WTC11 (cell line): ENCODE data around the gene MAP3K2. TPM values are rescaled to one million over a fixed set of nuclear protein-coding genes. Genes with fewer than 3 reads are reported as not detected.

Source experiments
- ATAC-seq: fragments of 200-7000 bp; cut with Tn5 transposase; 2 replicates; pipeline ENCODE4 v1.10.0; 2021; ENCODE audit warnings: mild to moderate bottlenecking, moderate library complexity
- CTCF ChIA-PET: fragments of 300-600 bp; sonication (Branson Sonifier 250); formaldehyde crosslinking; loops from one replicate; lab custom pipeline; 2021; ENCODE audit warnings: antibody characterized with exemption; lab: Charles Lee
- POLR2A ChIA-PET: fragments of 350-600 bp; sonication (Branson Sonifier 250); formaldehyde crosslinking; loops from one replicate; lab custom pipeline; 2021; ENCODE audit warnings: antibody characterized with exemption; lab: Charles Lee
- DNase-seq: peaks from one replicate; pipeline ENCODE4 v3.0.0; 2021; ENCODE audit warnings: low spot score
- H3K27ac Mint-ChIP-seq: 2 replicates; pipeline ENCODE4 v1.8.0; 2021; ENCODE audit warnings: mixed read lengths
- H3K27me3 Mint-ChIP-seq: 2 replicates; pipeline ENCODE4 v1.8.0; 2021; ENCODE audit warnings: low read depth, mild to moderate bottlenecking, moderate library complexity, mixed read lengths
- H3K36me3 Mint-ChIP-seq: 2 replicates; pipeline ENCODE4 v1.8.0; 2021; ENCODE audit warnings: mixed read lengths
- H3K4me1 Mint-ChIP-seq: 2 replicates; pipeline ENCODE4 v1.8.0; 2022; ENCODE audit warnings: mixed read lengths
- H3K4me3 Mint-ChIP-seq: 2 replicates; pipeline ENCODE4 v1.8.0; 2021; ENCODE audit warnings: mild to moderate bottlenecking, moderate library complexity, mixed read lengths
- H3K9me3 Mint-ChIP-seq: 2 replicates; pipeline ENCODE4 v1.8.0; 2021; ENCODE audit warnings: mixed read lengths
- EMX1 ChIP-seq: fragments of 250-450 bp; sonication (Bioruptor Pico); IDR thresholded peaks from 2 replicates; pipeline ENCODE4 v1.8.0; 2021; ENCODE audit warnings: mild to moderate bottlenecking
- GTF2I ChIP-seq: fragments of 250-450 bp; sonication (Bioruptor Pico); conservative IDR thresholded peaks from 2 replicates; pipeline ENCODE4 v1.4.0; 2021; ENCODE audit warnings: mild to moderate bottlenecking
- IRF2 ChIP-seq: sonication (generic); formaldehyde crosslinking; IDR thresholded peaks from 2 replicates; pipeline ENCODE4 v1.8.0; 2022; ENCODE audit warnings: low read depth, missing genetic modification reagents, borderline replicate concordance
- JAZF1 ChIP-seq: fragments of 250-450 bp; sonication (Bioruptor Pico); IDR thresholded peaks from 2 replicates; pipeline ENCODE4 v1.9.0; 2021; ENCODE audit warnings: moderate library complexity, mild to moderate bottlenecking, inconsistent platforms
- KAT7 ChIP-seq: sonication (generic); formaldehyde crosslinking; IDR thresholded peaks from 2 replicates; pipeline ENCODE4 v1.8.1; 2023; ENCODE audit warnings: missing genetic modification reagents, mild to moderate bottlenecking, borderline replicate concordance
- OVOL2 ChIP-seq: fragments of 250-450 bp; sonication (Bioruptor Pico); IDR thresholded peaks from 2 replicates; pipeline ENCODE4 v1.9.0; 2021; ENCODE audit warnings: mild to moderate bottlenecking, borderline replicate concordance
- PRRX2 ChIP-seq: fragments of 250-450 bp; sonication (Bioruptor Pico); IDR thresholded peaks from 2 replicates; pipeline ENCODE4 v1.8.0; 2021; ENCODE audit warnings: mild to moderate bottlenecking
- RELA ChIP-seq: sonication (generic); formaldehyde crosslinking; IDR thresholded peaks from 2 replicates; pipeline ENCODE4 v1.8.1; 2022; ENCODE audit warnings: missing genetic modification reagents, mild to moderate bottlenecking, borderline replicate concordance
- TCF7 ChIP-seq: sonication (generic); formaldehyde crosslinking; IDR thresholded peaks from 2 replicates; pipeline ENCODE4 v1.8.0; 2022; ENCODE audit warnings: mild to moderate bottlenecking, low read depth, missing genetic modification reagents, moderate library complexity
- TP53 ChIP-seq: sonication (generic); formaldehyde crosslinking; IDR thresholded peaks from 2 replicates; pipeline ENCODE4 v1.8.1; 2023; ENCODE audit warnings: mild to moderate bottlenecking, missing genetic modification reagents
- ZNF416 ChIP-seq: fragments of 250-450 bp; sonication (Bioruptor Pico); IDR thresholded peaks from 2 replicates; pipeline ENCODE4 v1.9.0; 2021; ENCODE audit warnings: mild to moderate bottlenecking, inconsistent platforms
- ZNF423 ChIP-seq: fragments of 250-450 bp; sonication (Bioruptor Pico); IDR thresholded peaks from 2 replicates; pipeline ENCODE4 v2.1.2; 2022; ENCODE audit warnings: mild to moderate bottlenecking, moderate library complexity
- ZNF671 ChIP-seq: fragments of 250-450 bp; sonication (Bioruptor Pico); IDR thresholded peaks from 2 replicates; pipeline ENCODE4 v1.8.0; 2021; ENCODE audit warnings: mild to moderate bottlenecking
- total RNA-seq: library from RNA; stranded (reverse); gene quantifications from 3 replicates; pipeline ENCODE4 v1.2.3, GENCODE V29; 2021
- TF ChIP-seq, protein P1 (sequence below): fragments of 250-450 bp; sonication (Bioruptor Pico); IDR thresholded peaks from 2 replicates; pipeline ENCODE4 v2.1.2; 2022; ENCODE audit warnings: mild to moderate bottlenecking, moderate library complexity
- TF ChIP-seq, protein P2 (sequence below): fragments of 200-600 bp; IDR thresholded peaks from 2 replicates; pipeline ENCODE4 v1.8.0; 2022; ENCODE audit warnings: antibody characterized with exemption
- TF ChIP-seq, protein P3 (sequence below): sonication (generic); formaldehyde crosslinking; conservative IDR thresholded peaks from 2 replicates; pipeline ENCODE4 v1.8.1; 2022; ENCODE audit warnings: mild to moderate bottlenecking, missing genetic modification reagents
- TF ChIP-seq, protein P4 (sequence below): fragments of 250-450 bp; sonication (Bioruptor Pico); IDR thresholded peaks from 2 replicates; pipeline ENCODE4 v1.8.0; 2021; ENCODE audit warnings: mild to moderate bottlenecking
- TF ChIP-seq, protein P5 (sequence below): sonication (generic); formaldehyde crosslinking; IDR thresholded peaks from 2 replicates; pipeline ENCODE4 v1.8.0; 2023; ENCODE audit warnings: missing genetic modification reagents, mild to moderate bottlenecking, borderline replicate concordance

The MAP3K2 gene
- total RNA-seq, 1 experiment from 2014 or later: 26.9 TPM

DNA sequence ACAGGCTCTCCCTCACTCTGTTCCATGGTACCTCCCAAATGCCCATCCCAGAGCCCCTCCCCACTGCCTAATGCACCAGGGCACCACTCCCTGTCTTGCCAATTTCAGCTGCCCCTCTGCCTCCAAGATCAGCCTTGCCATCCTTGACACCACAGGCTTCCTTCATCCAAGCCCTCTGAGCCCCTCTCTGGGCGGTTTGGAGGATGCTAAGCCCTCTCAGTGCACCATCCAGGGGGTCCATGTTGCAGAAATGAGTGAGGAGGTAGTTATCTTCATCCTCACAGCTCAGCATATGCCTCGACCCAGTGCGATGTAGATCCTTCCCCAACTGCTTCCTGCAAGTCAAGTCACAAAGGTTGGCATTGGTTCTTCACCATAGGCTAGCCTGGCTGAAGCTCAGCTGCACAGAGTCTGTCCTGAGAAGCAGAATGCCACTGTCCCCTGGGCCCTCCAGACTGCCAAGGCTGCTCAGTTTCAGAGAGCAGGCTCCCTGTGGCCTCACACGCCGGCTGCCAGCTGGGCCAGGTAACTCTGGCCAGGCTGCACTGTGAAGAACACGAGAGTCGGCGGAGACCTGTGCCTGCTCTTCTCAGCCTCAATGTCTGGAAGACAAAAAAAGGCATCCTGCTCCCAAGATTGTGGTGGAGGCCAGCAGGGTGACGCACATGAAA lies 9.9 kb upstream of the MAP3K2 start:
- DNase-seq (no peak), ATAC-seq (no peak)
- Mint-ChIP-seq H3K9me3 (peaks cover 11% of the 10 kb centered on the region), H3K4me1 (peaks cover 8% of the 10 kb centered on the region), H3K27me3 (no peaks in the 10 kb centered on the region; the same call in 1 of the 2 replicates), H3K27ac (no peak overlapping the region), H3K4me3 (no peak overlapping the region), H3K36me3 (0 out of 2 replicates have a peak, but pooled peaks cover 2% of the 10 kb centered on the region)
- CTCF ChIA-PET: interaction anchor here (0.6 kb wide), 1 partner anchor 327 kb away, joined by 3 read pairs; no protein-coding TSS in a partner anchor
- TF ChIP-seq EMX1 (no peak), ZNF416 (no peak), ZNF671 (CRISPR knock-in tag) (no peak), TCF7 (CRISPR knock-in tag) (no peak), ZNF423 (CRISPR knock-in tag) (no peak), RELA (CRISPR knock-in tag) (no peak)
- TF ChIP-seq, protein P1, sequence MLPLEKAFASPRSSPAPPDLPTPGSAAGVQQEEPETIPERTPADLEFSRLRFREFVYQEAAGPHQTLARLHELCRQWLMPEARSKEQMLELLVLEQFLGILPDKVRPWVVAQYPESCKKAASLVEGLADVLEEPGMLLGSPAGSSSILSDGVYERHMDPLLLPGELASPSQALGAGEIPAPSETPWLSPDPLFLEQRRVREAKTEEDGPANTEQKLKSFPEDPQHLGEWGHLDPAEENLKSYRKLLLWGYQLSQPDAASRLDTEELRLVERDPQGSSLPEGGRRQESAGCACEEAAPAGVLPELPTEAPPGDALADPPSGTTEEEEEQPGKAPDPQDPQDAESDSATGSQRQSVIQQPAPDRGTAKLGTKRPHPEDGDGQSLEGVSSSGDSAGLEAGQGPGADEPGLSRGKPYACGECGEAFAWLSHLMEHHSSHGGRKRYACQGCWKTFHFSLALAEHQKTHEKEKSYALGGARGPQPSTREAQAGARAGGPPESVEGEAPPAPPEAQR (CRISPR knock-in tag): no peak
- POLR2A ChIA-PET: no interaction called here

DNA sequence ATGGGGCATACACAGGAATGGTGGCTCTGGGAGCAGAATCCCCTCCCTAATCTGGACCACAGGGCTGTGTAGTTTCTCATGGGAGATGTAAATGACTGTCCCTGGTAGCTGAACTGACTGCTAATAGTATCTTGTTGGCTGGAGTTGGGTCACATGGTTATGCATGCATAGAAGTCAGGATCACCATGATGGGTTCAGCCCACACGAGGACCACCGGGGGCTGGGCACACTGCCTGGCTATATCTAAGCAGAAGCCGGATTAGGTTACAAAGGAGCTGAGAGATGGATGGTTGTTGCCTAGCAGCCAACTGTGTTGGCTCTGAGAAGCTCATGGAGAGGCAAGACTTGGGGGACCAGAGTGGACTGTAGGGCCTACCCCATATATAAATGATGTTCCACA lies 6.7 kb upstream of the MAP3K2 start:
- DNase-seq (no peak), ATAC-seq (no peak)
- H3K9me3 Mint-ChIP-seq: peaks cover 13% of the 10 kb centered on the region
- 0 out of 2 replicates have a peak, but pooled peaks cover 2% of the 10 kb centered on the region for H3K36me3 Mint-ChIP-seq
- TF ChIP-seq, protein P2, sequence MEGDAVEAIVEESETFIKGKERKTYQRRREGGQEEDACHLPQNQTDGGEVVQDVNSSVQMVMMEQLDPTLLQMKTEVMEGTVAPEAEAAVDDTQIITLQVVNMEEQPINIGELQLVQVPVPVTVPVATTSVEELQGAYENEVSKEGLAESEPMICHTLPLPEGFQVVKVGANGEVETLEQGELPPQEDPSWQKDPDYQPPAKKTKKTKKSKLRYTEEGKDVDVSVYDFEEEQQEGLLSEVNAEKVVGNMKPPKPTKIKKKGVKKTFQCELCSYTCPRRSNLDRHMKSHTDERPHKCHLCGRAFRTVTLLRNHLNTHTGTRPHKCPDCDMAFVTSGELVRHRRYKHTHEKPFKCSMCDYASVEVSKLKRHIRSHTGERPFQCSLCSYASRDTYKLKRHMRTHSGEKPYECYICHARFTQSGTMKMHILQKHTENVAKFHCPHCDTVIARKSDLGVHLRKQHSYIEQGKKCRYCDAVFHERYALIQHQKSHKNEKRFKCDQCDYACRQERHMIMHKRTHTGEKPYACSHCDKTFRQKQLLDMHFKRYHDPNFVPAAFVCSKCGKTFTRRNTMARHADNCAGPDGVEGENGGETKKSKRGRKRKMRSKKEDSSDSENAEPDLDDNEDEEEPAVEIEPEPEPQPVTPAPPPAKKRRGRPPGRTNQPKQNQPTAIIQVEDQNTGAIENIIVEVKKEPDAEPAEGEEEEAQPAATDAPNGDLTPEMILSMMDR: no peak
- no peak for TF ChIP-seq PRRX2
- no peak for TF ChIP-seq OVOL2 (CRISPR knock-in tag)
- TF ChIP-seq IRF2: no peak
- TF ChIP-seq TP53 (CRISPR knock-in tag): no peak
- TF ChIP-seq, protein P3, sequence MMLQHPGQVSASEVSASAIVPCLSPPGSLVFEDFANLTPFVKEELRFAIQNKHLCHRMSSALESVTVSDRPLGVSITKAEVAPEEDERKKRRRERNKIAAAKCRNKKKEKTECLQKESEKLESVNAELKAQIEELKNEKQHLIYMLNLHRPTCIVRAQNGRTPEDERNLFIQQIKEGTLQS (CRISPR knock-in tag): no peak
- TF ChIP-seq KAT7: no peak
- TF ChIP-seq, protein P4, sequence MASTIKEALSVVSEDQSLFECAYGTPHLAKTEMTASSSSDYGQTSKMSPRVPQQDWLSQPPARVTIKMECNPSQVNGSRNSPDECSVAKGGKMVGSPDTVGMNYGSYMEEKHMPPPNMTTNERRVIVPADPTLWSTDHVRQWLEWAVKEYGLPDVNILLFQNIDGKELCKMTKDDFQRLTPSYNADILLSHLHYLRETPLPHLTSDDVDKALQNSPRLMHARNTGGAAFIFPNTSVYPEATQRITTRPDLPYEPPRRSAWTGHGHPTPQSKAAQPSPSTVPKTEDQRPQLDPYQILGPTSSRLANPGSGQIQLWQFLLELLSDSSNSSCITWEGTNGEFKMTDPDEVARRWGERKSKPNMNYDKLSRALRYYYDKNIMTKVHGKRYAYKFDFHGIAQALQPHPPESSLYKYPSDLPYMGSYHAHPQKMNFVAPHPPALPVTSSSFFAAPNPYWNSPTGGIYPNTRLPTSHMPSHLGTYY (CRISPR knock-in tag): no peak
- TF ChIP-seq, protein P5, sequence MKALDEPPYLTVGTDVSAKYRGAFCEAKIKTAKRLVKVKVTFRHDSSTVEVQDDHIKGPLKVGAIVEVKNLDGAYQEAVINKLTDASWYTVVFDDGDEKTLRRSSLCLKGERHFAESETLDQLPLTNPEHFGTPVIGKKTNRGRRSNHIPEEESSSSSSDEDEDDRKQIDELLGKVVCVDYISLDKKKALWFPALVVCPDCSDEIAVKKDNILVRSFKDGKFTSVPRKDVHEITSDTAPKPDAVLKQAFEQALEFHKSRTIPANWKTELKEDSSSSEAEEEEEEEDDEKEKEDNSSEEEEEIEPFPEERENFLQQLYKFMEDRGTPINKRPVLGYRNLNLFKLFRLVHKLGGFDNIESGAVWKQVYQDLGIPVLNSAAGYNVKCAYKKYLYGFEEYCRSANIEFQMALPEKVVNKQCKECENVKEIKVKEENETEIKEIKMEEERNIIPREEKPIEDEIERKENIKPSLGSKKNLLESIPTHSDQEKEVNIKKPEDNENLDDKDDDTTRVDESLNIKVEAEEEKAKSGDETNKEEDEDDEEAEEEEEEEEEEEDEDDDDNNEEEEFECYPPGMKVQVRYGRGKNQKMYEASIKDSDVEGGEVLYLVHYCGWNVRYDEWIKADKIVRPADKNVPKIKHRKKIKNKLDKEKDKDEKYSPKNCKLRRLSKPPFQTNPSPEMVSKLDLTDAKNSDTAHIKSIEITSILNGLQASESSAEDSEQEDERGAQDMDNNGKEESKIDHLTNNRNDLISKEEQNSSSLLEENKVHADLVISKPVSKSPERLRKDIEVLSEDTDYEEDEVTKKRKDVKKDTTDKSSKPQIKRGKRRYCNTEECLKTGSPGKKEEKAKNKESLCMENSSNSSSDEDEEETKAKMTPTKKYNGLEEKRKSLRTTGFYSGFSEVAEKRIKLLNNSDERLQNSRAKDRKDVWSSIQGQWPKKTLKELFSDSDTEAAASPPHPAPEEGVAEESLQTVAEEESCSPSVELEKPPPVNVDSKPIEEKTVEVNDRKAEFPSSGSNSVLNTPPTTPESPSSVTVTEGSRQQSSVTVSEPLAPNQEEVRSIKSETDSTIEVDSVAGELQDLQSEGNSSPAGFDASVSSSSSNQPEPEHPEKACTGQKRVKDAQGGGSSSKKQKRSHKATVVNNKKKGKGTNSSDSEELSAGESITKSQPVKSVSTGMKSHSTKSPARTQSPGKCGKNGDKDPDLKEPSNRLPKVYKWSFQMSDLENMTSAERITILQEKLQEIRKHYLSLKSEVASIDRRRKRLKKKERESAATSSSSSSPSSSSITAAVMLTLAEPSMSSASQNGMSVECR (CRISPR knock-in tag): no peak
- TF ChIP-seq GTF2I (CRISPR knock-in tag): no peak
- no peak for TF ChIP-seq RELA (CRISPR knock-in tag)
- no peak for TF ChIP-seq JAZF1
- H3K27ac Mint-ChIP-seq: no peak overlapping the region
- H3K27me3 Mint-ChIP-seq: no peaks in the 10 kb centered on the region; the same call in 1 of the 2 replicates
- H3K4me1 Mint-ChIP-seq: peaks cover 3% of the 10 kb centered on the region; the same call in 1 of the 2 replicates
- ChIA-PET POLR2A (no interaction called here), CTCF (interaction anchor here (0.6 kb wide), 1 partner anchor 14 kb away, joined by 7 read pairs; no protein-coding TSS in a partner anchor)
- no peak overlapping the region for H3K4me3 Mint-ChIP-seq
